GM21786 (cell line): Measurements from ENCODE around the gene SORL1.

Source experiments
- ATAC-seq: cut with Tn5 transposase; IDR thresholded peaks from one replicate; pipeline ENCODE4 v1.9.1; 2021; ENCODE audit not compliant: unreplicated experiment

SORL1 gene

DNA sequence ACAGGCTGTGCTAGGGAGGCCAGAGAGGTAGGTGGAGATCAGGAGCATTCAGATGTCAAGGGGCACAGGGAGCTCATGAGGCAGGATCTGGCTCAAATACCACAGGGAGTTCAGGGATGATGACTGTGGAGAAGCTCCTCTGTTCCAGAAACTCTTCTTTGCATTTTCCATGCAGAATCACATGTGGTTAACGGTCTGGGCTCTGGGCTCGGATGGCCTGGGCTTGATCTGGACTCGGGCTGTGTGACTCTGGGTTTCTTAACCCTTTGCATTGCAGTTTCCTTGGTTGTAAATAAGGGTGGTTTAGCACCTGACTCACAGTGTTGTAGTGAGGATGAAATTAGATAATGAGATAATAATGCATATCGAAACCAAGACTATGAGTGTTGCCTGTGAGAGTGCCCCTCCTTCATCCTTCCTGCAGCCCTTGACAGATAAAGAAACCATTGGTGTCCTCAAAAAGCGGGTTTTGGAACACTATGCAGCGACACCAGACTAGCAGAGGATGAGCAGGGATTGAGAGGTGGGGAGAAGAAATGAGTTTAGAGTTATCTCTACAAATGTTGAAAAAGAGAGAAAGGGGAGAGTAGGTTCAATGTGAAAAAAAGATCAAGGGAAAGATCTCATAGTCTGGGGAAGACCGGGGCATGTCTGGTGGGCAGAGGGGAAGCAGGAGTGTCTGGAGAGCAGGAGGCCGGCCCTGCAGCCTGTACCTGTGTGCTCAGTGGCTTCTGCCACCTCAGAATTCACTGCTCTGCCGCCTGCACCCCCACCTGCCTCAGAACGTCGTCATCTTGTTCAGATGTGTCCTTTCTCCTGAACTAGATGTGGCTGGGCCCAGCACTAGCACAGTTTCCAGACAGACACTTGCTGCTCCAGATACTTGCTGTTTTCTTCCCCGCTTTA lies 198.5 kb downstream of the SORL1 start:
- peak; percentile 35 for ATAC-seq

DNA sequence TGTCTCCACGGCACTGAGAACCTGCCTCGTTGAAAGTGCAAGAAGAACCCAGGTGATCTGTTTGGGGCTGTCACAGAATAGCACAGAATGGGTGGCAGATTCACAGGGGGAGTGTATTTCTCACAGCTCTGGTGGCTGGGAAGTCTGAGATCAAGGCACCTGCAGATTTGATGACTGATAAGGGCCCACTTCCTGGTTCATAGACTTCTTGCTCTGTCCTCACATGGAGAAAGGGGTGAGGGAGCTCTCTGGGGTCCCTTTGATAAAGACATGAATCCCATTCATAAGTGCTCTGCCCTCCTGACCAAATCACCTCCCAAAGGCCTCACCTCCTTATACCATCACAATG lies 199.1 kb downstream of the SORL1 start:
- no peak for ATAC-seq

DNA sequence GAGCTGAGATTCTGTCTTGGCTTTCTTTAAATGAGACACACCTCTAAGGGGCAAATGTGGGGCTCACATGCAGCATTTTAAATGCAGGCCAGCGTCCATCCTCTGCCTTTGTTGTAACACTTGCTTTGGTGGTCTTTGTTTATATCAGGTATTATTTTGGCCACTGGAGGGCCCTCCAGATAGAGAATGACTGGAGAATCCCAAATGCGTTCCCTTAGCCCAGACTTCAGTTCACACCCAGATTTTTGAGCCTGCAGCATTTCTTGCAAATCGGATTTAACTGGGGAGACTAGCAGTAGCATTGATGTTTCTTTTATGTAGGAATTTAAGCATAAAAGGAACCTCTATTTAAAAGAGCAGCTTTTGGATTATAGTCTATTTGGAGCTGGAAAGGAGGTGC lies 200.9 kb downstream of the SORL1 start:
- ATAC-seq, result no peak

DNA sequence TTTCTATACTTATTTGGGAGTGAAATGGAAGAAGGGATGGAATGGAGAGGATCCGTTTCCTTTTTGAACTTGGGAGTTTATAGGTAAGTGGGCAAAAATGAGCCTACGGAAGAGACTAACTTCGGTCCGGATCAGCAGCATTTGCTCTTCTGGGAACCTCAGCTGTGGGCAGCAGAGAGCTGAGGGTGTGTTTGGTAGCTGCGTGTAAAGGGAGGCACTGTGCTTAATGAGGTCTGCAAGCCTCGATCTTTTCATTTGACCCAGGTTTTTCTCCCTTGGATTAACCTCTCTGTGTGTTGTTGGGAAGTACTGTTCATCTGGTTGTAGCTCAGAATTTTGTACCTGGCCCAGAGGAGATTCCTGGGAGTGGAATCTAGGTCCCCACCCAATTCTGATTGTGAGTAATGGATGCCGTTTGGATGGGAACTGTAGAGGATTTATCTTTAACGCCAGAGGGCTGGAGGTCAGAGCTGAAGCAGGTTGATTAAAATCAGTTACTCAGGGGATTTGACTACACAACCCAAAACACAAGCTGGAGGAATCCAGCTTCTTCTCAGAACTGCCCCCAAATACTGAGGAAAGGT lies 202.2 kb downstream of the SORL1 start:
- ATAC-seq, result no peak

DNA sequence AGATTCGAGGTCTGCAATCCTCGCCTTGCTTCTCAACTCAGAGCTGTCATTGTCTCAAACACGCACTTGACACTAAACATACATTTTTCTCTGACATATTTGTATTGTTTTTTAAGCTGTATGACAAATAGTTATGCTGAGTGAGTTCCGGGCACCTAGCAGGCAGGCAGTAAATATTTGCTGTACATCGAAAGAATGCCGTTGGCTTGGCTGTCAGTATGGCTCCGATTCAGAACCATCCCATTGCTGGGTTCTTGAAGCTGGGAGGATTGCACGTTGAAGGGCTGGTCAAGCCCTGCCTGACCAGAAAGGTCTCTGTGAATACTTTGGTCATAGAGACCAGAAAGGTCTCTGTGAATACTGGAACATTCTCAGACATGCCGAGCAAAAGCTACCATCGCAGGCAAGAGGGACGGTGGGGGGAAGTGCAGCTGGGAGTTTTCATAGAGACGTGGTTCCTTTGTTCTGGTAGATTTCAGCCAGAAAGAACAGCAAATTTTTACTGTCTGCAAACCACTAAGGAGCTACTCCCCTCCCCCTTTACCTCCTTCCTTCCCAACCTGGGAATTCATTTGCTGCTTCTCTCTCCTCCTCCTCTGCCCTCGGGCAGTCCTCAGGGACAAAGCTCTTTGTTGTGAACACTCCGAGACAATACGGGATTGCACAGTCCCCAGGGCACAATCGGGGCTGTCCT lies 202.9 kb downstream of the SORL1 start:
- ATAC-seq, result no peak

- peak; percentile 89 for ATAC-seq
Observed at GRCh38 chr11:121655537-121656327, 203.6 kb downstream of the SORL1 start.

DNA sequence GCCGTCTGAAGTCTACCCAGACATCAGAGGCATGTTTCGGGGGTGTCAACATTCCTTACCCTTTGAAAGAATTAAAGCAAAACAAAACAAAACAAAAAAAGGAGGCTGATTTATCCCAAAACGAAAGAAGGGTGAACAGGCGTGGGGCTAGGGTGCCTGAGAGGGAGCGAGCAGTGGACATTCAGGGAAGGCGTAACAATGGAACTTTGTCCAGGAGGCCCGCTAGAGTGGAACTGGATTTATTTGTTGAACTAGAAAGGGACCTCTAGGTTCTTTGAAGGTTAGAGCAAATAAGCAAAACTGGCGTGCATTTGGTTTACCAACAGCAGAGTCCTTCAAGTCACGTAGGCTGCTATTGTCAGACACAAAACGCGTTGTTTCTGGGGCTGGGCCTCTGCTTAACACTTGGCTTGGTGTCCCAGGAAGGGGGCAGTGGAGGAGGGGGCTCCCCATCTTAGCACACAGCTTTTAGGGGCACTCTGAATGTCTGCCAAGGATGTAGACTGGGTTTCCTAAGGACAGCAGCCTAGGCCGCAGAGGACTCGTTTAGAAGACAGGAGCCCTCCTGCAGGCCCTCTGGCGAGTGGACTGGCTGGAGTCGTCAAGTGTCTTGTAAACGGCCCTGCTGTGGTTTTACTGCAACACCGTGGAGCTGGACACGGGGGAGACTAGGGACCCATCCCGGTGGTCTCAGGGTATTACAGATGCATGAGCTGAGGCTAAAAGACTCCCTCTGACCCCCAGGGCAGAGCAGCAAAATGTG lies 204.4 kb downstream of the SORL1 start:
- ATAC-seq, result no peak

GRCh38 chr11:121657146-121657545 lies 205.0 kb downstream of the SORL1 start:
- ATAC-seq, result no peak

- ATAC-seq, result no peak
Observed at GRCh38 chr11:121659811-121660210, 207.7 kb downstream of the SORL1 start.

DNA sequence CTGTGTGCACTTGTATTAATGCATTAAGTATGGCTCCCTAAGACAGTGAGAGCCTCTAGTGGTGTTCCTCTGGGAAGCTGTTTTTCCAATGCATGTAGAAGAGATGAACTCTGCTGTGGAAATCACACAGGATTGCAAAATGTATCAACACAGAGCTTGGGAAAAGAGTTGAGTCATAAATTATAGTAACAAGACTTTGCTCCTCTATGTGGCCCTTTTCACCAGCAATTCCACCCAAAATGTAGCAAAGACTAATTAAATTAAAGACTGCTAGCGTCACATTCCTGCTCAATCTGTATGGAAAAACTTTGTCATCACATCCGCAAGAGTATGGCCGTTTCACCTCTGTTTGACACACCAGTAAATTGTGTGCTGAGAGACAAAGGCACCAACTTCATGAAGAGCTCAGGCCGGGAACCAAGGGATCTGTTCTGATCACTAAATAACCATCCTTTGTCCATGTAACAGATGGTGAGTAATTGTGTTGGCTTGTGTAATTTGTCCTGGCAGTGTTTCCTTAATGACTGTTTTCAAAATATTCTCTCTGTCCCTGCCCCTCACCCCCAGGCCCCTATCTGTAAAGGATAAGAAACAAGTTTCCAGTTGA lies 209.9 kb downstream of the SORL1 start:
- ATAC-seq, result no peak

DNA sequence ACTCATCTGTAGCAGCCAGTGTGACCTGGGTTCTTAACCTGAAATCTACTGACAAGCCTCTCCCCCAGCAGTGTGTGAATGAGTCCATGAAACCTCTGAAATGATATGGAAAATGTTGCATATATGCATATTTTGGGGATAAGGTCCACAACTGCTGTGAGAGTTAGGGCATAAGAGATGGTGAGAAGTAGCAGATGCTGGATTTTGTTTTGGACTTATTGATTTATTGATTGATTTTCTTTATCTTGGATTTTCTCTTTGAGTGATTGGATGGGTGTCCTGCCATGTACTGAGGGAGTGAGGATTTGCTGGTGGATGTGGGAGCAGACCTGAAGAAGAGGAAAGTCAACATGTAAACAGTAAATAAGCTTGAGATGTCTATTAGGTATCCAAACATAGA lies 212.0 kb downstream of the SORL1 start:
- no peak for ATAC-seq

DNA sequence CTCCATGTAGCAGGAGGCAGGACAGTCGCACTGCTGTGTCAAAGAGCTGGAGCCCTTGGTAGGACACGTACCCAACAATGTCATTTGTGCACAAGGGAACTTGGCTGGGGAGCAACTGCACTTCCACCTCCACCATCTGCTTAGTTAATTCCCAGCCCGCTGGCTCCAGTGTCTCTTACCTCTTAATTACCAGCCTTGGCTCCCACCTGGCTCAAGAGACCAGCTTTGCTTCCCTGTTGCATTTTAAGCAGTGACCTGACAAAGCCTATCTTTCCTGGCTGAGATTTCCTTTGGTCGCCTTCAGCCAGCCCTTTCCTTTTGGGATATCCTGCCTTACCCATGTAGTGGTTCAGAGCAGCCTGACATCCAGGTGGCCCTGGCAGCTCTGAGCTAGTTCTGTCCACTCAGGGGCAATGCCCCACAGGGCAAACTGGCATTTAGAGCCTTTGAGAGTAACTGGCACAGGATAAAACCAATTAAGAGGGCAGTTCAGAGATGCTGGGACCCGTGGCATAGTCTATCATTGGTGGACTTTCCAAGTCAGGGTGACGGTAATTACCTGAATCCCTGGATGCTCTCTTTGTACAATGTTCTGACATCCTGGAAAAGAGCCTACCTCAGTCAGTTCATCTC lies 213.2 kb downstream of the SORL1 start:
- no peak for ATAC-seq

DNA sequence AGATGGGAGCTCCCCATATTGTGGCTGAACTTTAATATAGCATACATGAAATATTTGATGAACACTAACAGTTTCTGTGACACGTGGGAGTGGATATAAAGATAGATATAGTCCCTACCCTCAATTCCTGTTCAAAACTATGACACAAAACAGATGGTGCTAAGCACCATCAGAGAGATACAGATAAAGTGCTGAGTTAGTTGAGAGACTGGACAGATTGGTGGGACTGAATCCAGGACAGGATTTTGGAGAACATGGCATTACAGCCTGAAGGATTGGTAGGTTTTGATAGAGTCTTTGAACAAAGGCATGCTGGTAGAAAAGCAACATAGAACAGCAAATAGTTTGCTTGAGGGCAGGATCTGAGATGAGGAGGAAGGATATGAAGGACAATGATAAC lies 215.7 kb downstream of the SORL1 start:
- ATAC-seq, result no peak

DNA sequence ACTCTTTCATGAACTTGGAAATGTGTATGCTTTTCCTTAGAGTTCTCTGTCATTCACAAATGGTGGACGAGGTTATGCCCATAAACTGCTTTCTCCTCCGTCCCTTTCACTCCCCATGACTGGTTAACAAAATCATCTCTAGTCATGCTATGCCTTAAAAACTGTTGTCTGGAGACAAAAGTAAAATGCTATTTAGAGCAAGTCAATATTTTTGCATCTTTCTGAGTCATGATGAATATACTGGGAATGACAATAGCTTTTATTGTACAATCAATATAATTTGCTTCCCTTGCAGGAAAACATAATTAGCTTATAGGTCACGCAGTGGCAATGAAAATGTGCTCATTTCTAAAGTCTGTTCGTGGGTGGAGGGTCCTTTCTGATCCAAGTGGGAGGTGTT lies 217.3 kb downstream of the SORL1 start:
- ATAC-seq, result no peak

DNA sequence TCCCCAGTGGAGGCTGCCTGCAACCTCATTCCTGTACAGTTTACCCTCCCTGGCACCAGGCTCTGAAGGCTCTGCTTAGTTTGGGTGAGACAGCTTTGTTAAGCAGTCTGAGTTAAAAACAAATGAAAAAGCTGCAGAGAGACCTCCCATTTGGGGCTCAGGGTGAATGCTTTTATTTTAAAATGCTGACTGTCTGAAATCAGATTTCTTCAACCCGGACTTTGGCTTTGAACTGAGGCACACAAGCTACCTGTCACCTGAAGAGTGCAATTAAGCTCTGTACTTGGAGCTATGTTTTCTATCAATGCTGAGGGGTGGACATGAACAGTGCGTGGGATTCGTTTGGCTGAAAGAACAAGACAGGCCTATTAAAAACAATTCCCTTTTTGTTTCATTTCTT lies 218.2 kb downstream of the SORL1 start:
- ATAC-seq, result no peak

DNA sequence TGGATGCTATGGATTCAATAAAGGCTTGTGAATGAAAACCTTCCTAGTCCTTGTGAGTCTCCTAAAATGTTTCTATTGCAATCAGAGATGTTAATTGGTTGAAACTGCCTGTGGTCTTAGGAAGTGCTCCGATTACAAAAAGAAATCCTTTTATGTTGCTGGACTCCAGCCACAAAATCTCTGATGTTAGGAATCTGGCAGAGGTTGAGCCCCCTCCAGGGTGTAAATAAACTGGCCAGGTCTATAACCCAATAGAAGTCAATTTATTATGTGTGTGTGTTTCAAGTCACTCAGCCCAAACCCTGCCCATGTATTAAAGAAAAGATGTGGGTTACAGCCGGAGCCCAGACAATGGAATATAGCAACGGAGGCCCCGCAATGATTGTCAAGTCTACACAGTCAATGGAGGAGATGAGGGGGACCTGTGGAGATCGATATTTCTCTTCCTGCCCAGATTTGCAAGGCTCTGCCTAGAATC lies 218.7 kb downstream of the SORL1 start:
- no peak for ATAC-seq

- ATAC-seq, result no peak
Observed at GRCh38 chr11:121671283-121672168, 219.4 kb downstream of the SORL1 start.

DNA sequence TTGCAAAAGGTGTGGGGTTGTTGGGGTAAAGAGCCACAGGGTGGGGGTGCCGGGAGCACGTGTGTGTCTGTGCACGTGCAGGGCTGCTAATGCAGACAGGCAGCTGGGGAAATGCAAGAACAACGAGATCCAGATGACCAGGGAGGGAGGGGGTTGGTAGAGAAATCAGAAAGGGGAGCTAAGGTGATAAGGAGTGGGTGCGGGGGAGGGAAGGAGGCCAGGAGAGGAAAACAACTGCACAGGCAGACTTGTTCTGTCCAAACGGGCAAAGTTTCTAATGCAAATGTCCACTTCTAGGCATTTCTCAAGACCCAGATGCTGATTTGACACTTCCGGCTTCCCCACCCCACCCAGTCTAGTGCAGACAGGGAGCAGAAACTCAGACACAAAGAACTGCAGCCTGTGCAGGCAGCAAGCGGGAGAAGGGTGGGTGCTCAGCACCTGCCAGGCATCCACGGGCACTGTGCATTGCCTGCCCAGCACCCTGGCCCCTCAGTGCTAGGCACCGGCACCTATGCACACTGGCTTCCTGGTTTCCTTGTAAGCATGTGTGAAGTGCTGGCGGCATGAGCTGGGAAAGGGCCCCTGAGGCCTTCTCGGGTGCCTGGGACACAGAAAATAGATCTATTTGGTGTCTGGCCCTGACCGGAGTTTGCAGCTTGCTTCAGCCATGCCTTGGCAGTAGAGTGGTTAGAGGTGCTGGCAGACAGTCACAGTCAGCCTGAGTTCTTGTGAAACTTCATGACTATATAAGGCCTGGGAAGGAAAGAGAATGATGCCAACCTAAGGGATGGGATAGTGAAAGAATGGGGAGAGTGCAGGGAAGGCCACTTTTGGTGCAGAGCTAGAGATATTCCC lies 220.7 kb downstream of the SORL1 start:
- ATAC-seq, result no peak
